RWPE2 (cell line): ENCODE results near the gene SLC52A3.
A peak's percentile ranks its signal among the peaks of the same experiment; 100 is the strongest.
"Not testable (repeated sequence)": the region's sequence is repeated elsewhere in the genome, so short reads cannot be mapped to it uniquely, and the experiment has no call there.

Experiments
- ATAC-seq: fragments of 200-7000 bp; cut with Tn5 transposase; 3 replicates; pipeline ENCODE4 v1.9.1; 2021; ENCODE audit warnings: low read depth
- DNase-seq: peaks from one replicate; pipeline ENCODE4 v3.0.0-alpha.2; 2020; ENCODE audit warnings: low spot score
- H3K27ac ChIP-seq: fragments of 450-650 bp; 2 replicates; pipeline ENCODE4 v1.5.1; 2017; ENCODE audit warnings: mild to moderate bottlenecking; ENCODE audit not compliant: poor library complexity, severe bottlenecking
- H3K27me3 ChIP-seq: fragments of 250-450 bp; sonication (Bioruptor Pico); 2 replicates; pipeline ENCODE4 v1.5.1; 2021; ENCODE audit warnings: mild to moderate bottlenecking, moderate library complexity; ENCODE audit not compliant: insufficient read depth, poor library complexity, severe bottlenecking
- H3K36me3 ChIP-seq: fragments of 250-450 bp; sonication (Bioruptor Pico); 2 replicates; pipeline ENCODE4 v1.5.1; 2020; ENCODE audit warnings: low read depth, mild to moderate bottlenecking, moderate library complexity
- H3K4me1 ChIP-seq: fragments of 250-450 bp; sonication (Bioruptor Pico); 2 replicates; pipeline ENCODE4 v1.5.1; 2021; ENCODE audit warnings: mild to moderate bottlenecking, moderate library complexity; ENCODE audit not compliant: insufficient read depth, poor library complexity, severe bottlenecking
- H3K4me3 ChIP-seq: fragments of 250-450 bp; sonication (Bioruptor Pico); 2 replicates; pipeline ENCODE4 v1.5.1; 2021; ENCODE audit warnings: mild to moderate bottlenecking, moderate library complexity; ENCODE audit not compliant: severe bottlenecking
- H3K9me3 ChIP-seq: fragments of 250-450 bp; sonication (Bioruptor Pico); 2 replicates; pipeline ENCODE4 v1.5.1; 2021; ENCODE audit warnings: mild to moderate bottlenecking, moderate library complexity; ENCODE audit not compliant: severe bottlenecking
- CTCF ChIP-seq: fragments of 450-650 bp; IDR thresholded peaks from one replicate; pipeline ENCODE4 v1.5.1; 2017; ENCODE audit warnings: mild to moderate bottlenecking, moderate library complexity; ENCODE audit not compliant: poor library complexity, severe bottlenecking

SLC52A3 gene

GRCh38 chr20:768426-768978 is at the start of gene SLC52A3:
Gene SLC52A3 (minus strand): TSS chr20:768500. CDS start chr20:765774, 2,726 bp downstream.
- Histone ChIP-seq H3K4me3 (peak within 1 kb of the TSS; percentile 5), H3K36me3 (no peaks in the 10 kb centered on the region), H3K4me1 (peaks cover 4% of the 10 kb centered on the region), H3K9me3 (no peaks in the 10 kb centered on the region), H3K27me3 (no peaks in the 10 kb centered on the region), H3K27ac (no peak within 1 kb of the TSS)
- peak; percentile 52 for TF ChIP-seq CTCF
- DNase-seq: peak; percentile 76
- ATAC-seq: peak; percentile 79

GRCh38 chr20:815914-816606 is 47.8 kb upstream of the SLC52A3 start:
- DNase-seq (no peak), ATAC-seq (peak; percentile 28)
- H3K27me3 ChIP-seq: no peaks in the 10 kb centered on the region
- H3K9me3 ChIP-seq: no peaks in the 10 kb centered on the region
- H3K4me1 ChIP-seq: no peaks in the 10 kb centered on the region
- no peak overlapping the region for H3K27ac ChIP-seq
- no peak overlapping the region for H3K4me3 ChIP-seq
- peak; percentile 98 for TF ChIP-seq CTCF
- H3K36me3 ChIP-seq: no peaks in the 10 kb centered on the region

- H3K4me3 ChIP-seq: no peak overlapping the region
- no peaks in the 10 kb centered on the region for H3K4me1 ChIP-seq
- DNase-seq (no peak), ATAC-seq (no peak)
- no peaks in the 10 kb centered on the region for H3K27me3 ChIP-seq
- H3K9me3 ChIP-seq: no peaks in the 10 kb centered on the region
- H3K36me3 ChIP-seq: no peaks in the 10 kb centered on the region
- TF ChIP-seq CTCF: no peak
- H3K27ac ChIP-seq: no peak overlapping the region
Observed at GRCh38 chr20:815226-815625, 46.9 kb upstream of the SLC52A3 start.

GRCh38 chr20:813390-813789 is 45.1 kb upstream of the SLC52A3 start:
- DNase-seq: no peak
- no peak overlapping the region for H3K4me3 ChIP-seq
- H3K27me3 ChIP-seq: no peaks in the 10 kb centered on the region
- no peaks in the 10 kb centered on the region for H3K9me3 ChIP-seq
- TF ChIP-seq CTCF: no peak
- H3K4me1 ChIP-seq: no peaks in the 10 kb centered on the region
- H3K36me3 ChIP-seq: no peaks in the 10 kb centered on the region
- ATAC-seq: no peak
- H3K27ac ChIP-seq: no peak overlapping the region

GRCh38 chr20:812435-812814 is 44.1 kb upstream of the SLC52A3 start:
- not testable (repeated sequence) for ATAC-seq, H3K27me3 ChIP-seq, H3K4me1 ChIP-seq, H3K9me3 ChIP-seq, DNase-seq, H3K4me3 ChIP-seq, H3K36me3 ChIP-seq, H3K27ac ChIP-seq

GRCh38 chr20:811776-812434 is 43.6 kb upstream of the SLC52A3 start:
- not testable (repeated sequence) for DNase-seq, H3K9me3 ChIP-seq, ATAC-seq, H3K4me3 ChIP-seq, H3K36me3 ChIP-seq, H3K27ac ChIP-seq, H3K4me1 ChIP-seq, H3K27me3 ChIP-seq
